Activated T-cell treated with anti-CD3 and anti-CD28 coated beads for 24 hours (primary cell): ENCODE measurements around the gene WSB1.
"Not testable (repeated sequence)": the region's sequence is repeated elsewhere in the genome, so short reads cannot be mapped to it uniquely, and the experiment has no call there.

Experiments used
- DNase-seq: peaks from one replicate; pipeline ENCODE4 v3.0.0-alpha.2; 2020; ENCODE audit warnings: low read depth

The WSB1 gene

GRCh38 chr17:27315796-27316465 is 22.0 kb downstream of the WSB1 start:
- no peak for DNase-seq

GRCh38 chr17:27318228-27318627 is 24.3 kb downstream of the WSB1 start:
- DNase-seq, result no peak

- DNase-seq, result no peak
These were observed 24.7 kb downstream of the WSB1 start for GRCh38 chr17:27318633-27319032.

DNA sequence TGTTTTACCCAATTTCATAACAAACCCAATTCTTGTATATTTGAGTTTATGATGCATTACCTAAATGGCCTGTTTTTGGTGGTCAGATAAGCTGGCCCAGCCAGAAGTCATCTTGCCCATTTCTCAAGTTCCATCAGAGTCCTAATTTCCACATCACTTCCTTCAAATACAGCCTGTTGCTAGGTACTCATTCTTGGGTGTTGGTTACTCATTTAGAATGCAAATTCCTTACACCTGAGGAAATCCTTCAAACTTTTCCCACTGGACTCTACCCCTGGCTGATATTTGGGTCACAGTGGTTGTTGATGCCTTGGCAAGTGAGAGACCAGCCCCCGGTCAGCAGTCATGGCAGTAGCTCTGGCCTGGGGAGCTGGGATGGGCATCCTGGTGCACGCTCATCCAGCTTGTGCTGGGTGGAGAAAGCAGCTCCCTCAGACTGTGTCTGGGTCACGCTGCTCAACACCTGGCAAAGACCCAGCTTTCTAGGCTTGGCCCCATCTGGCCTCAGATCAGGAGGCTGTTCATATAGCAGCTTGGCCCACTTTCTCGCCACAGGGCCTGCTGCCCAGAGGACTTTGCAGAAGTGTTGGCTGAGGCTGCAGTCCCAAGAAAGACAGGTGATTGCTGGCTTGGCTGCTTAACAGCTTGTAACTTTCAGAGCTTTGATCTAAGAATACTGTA is 25.8 kb downstream of the WSB1 start:
- no peak for DNase-seq

DNA sequence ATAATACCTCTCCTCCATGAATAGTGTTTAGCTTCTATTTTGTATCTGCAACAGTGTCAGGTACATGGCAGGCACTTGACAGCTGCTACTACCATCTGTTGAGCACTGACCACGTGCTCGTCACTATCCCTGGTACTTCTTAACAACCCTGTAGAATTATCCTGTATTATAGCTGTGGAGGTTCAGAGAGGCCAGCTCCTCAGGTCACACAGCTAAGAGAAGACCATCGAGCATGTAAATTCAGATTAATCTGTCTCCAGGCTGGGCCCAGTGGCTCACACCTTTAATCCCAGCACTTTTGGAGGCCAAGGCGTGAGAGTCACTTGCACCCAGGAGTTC is 26.3 kb downstream of the WSB1 start:
- no peak for DNase-seq

DNA sequence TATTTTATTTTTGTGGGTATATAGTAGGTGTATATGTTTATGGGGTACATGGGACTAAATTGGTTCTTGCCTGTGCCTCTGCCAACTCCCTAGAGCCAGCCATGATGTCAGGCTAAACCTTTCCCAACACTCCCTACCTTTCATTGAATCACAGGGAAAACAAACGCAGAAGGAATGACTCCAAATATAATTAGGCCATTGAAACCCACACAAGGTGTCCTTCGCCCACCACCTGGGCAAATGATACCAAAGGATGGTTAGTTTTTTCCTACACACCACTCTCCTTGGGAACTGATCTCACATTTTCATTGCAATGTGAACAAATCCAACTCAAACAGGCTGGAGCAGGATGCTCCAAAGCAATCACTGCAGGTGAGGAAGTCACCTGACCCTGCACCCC is 27.5 kb downstream of the WSB1 start:
- no peak for DNase-seq

- DNase-seq, result no peak
These were observed 28.1 kb downstream of the WSB1 start for GRCh38 chr17:27322026-27322425.

GRCh38 chr17:27322690-27323508 is 29.0 kb downstream of the WSB1 start:
- DNase-seq, result no peak

- no peak for DNase-seq
These were observed 29.8 kb downstream of the WSB1 start for GRCh38 chr17:27323538-27324215.

GRCh38 chr17:27324771-27325339 is 30.9 kb downstream of the WSB1 start:
- no peak for DNase-seq

DNA sequence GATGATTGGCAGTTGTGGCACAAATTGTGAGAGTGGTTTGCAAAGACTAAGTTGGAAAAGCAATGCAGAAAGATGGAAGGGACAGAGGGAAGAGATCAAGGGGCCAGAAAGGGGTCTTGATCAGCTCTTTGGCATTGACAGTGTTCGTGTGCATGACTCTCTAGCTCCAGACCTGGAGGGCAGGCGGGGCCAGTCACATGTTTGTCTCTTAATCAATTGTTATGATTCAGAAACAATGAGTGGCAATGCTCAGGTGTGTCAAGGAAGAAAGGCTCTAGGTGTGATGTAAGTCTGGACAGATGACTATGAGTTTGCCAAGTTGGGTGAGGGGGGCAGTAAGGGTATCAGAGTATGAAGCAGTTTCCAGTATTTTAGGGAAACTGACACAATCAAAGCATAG is 32.1 kb downstream of the WSB1 start:
- DNase-seq, result no peak

DNA sequence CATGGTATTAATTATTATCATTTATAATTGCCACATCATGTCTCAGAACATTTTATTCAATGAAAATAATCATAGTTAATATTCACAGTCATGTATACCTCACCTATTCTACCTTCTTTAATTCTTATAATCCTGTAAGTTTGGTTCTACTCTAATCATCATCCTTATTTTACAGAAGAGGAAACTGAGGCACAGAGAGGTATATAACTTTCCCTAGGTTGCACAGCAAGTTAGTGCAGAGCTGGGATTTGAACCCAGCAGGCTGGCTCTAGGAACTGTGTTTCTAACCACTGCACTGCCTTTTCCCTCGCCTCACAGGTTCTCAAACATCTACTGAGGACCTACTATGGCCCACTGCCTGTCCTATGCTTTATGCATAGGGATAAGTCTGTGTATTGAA is 32.7 kb downstream of the WSB1 start:
- no peak for DNase-seq

DNA sequence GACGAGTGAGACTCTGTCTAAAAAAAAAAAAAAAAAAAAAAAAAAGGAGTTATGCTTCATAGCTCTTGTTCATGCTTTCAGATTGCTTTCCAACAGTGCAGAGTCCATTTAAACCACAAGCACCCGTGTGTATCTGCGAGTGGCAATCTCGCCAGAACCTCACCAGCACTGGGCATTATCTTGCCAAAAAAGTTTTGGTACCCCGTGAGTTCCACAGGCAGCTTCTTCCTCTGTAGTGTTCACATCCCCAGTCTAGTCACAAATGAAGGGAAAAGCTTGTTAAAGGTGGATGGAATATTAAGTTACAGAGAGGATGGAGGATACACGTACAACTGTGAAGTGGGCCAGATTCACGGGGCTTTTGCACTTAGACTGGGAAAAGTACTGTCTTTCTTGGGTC is 33.5 kb downstream of the WSB1 start:
- DNase-seq, result no peak

- no peak for DNase-seq
These were observed 34.0 kb downstream of the WSB1 start for GRCh38 chr17:27327871-27328270.

DNA sequence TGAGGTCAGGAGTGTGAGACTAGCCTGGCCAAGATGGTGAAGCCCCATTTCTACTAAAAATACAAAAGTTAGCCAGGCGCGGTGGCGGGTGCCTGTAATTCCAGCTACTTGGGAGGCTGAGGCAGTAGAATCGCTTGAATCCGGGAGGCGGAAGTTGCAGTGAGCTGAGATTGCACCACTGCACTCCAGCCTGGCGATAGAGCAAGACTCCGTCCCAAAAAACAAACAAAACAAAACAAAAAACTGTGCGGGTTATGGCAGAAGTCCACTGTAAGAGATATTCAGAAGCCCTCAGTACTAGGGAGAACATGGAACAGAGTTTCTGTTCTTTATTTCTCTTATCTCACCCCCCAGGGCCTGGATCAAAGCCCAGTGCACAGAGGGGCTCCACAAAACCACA is 34.8 kb downstream of the WSB1 start:
- DNase-seq, result not testable (repeated sequence)

DNA sequence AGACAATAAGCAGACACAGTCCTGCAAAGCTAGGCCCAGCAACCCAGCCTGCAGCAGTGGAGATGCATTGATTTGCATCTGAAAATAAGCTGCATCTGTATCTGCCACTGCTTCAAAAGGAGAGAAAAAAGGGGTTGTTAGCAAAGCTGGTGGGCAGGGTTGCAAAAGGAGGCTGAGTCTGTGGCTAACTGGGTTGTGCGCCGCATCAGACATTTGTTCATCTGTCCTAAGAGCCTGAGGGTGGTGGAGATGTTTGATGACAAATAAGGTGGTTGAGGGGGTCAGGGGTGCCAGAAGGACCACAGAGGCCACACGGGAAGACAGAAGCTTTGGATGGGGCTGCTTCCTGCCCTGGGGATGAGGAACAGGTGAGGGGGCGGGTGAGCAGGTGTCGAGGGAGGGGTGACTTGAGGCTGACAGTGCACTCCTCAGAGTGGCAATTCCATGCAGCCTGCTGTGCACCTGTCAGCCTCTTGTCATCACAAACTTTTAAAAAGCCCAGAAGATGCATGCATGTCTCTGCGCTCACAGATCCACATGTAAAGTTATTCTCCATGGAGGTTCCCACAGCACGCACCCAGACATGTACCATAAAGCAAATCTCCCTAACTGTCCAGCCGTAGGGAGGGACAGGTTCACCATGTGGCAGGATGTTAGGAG is 35.4 kb downstream of the WSB1 start:
- DNase-seq, result no peak

DNA sequence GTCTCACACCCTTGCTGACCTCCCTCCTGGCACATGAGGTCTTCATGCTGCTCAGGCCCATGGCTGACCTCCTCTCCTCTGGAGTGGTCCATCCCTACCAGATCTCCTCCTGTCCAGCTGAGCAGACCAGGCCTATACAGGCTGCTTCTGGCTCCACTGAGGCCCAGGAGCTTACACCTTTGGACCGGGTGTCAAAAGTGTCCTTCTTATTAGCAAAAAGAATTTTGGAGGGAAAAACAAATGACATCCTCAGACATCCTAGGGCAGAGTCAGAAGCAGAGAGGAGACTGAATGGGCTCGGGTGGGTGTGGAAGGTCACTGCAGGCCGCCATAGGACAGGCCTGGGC is 38.1 kb downstream of the WSB1 start:
- DNase-seq, result no peak

GRCh38 chr17:27332485-27333409 is 38.8 kb downstream of the WSB1 start:
- DNase-seq, result peak; percentile 81

DNA sequence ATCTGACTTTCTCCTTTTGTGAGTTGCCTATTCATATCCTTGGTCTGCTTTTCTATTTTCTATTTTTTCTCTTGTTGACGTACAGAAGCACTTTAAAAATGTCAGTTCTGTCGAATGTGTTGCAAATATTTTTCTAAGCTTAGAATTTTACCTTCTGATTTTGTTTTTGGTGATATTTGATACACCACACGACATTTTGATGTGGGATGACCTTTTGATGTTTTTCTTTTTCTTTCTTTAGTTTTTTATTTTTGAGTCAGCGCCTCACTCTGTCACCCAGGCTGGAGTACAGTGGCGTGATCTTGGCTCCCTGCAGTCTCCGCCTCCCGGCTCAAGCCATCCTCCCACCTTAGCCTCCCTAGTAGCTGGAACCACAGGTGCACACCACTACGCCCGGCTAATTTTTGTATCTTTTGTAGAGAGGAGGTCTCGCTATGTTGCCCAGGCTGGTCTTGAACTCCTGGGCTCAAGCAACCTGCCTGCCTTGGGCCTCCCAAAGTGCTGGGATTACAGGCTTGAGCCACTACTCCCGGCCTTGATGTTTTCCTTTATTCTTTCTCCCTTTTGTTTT is 39.6 kb downstream of the WSB1 start:
- no peak for DNase-seq

- no peak for DNase-seq
These were observed 42.3 kb downstream of the WSB1 start for GRCh38 chr17:27336184-27336583.
